Middle frontal gyrus (tissue), 1 donor: ENCODE results near the gene GPATCH4.
"Not testable (repeated sequence)": the region's sequence is repeated elsewhere in the genome, so short reads cannot be mapped to it uniquely, and the experiment has no call there.

ENCODE experiments used
- DNase-seq: peaks from one replicate; pipeline ENCODE4 v3.0.0-alpha.2; 2015; ENCODE audit warnings: low spot score; ENCODE audit errors: extremely low spot score

The GPATCH4 gene

DNA sequence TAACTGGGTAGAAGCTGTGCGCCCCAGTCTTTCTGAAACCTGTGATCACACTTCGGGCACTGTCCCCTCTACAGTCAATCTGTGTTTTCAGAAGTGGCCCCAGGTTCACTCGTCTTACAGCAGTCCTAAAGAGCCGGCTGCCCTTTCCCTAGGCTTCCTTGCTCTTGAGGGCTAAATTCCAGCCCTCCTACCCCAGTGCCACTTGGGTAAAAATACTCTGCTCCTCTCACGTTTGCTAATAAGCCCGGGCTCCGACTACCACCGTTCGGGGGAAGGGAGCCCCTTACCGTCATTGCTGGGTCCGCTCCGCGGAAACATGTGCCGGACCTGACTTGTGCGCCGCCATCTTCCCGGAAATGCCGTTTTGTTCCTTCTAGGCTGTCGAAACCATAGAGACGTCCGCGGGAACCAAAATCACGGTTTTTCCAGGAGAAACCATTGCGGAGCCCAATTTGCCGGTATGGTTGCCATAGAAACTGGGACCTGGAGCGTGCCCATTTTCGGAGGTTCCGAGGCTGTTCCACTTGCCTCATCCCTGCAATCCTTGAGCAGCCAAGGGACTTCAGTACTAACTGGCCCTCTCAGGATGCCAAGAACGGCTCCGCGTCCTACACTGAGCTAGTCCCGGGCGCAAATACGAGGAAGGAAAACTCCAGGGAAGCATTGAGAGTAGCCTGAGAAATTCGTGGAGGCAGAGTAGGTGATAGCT, at the start of gene GPATCH4:
TSS of gene GPATCH4 (minus strand) at position 358 of the 709 bp plus-strand sequence.
- peak; percentile 88 for DNase-seq

DNA sequence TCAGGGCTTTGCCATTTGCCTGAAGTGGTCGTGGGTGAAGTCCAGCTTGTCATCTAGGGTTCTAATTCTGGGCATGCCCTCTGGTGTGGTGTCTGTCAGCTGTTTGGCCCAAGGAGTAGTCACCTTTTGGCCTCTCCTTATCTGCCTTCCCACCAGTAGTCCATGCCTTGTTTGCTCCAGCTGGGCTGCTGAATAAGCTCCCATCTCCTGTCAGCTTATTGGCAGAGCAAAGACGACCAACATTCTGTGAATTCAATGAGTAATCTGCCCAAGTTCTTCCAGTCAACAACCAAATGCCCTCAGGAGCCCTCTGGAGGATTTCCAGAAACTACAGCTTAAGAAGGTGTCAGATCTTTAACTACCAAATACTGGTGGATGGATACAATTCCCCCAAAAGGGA, 47.7 kb upstream of the GPATCH4 start:
- DNase-seq, result no peak

DNA sequence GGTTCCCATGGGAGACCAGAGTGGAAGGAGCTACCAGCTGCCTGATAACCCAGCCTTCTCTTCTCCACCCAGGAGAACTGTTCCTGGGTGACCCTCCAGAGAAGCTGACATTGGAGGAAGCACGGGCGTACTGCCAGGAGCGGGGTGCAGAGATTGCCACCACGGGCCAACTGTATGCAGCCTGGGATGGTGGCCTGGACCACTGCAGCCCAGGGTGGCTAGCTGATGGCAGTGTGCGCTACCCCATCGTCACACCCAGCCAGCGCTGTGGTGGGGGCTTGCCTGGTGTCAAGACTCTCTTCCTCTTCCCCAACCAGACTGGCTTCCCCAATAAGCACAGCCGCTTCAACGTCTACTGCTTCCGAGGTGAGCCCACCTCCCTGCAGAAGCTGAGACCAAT, 47.2 kb upstream of the GPATCH4 start:
- no peak for DNase-seq

DNA sequence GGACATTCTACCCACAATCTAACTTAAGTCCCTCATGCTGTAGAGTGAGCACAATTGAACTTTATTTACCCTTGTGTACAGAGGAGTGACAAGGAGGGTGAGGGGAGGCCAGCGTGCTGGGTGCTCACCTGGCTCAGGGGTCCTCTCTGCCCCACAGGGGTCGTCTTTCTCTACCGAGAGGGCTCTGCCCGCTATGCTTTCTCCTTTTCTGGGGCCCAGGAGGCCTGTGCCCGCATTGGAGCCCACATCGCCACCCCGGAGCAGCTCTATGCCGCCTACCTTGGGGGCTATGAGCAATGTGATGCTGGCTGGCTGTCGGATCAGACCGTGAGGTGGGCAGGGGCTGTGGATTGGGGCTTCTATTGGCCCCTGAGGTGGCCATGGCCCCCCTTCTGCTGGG, 46.1 kb upstream of the GPATCH4 start:
- no peak for DNase-seq

DNA sequence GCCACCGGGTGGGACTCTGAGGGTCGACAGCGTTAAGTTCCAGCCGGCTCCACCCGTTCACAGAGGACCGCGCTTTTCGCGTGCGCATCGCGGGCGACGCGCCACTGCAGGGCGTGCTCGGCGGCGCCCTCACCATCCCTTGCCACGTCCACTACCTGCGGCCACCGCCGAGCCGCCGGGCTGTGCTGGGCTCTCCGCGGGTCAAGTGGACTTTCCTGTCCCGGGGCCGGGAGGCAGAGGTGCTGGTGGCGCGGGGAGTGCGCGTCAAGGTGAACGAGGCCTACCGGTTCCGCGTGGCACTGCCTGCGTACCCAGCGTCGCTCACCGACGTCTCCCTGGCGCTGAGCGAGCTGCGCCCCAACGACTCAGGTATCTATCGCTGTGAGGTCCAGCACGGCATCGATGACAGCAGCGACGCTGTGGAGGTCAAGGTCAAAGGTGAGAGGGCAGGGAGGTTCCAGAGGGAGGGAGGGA, 45.5 kb upstream of the GPATCH4 start:
- no peak for DNase-seq

DNA sequence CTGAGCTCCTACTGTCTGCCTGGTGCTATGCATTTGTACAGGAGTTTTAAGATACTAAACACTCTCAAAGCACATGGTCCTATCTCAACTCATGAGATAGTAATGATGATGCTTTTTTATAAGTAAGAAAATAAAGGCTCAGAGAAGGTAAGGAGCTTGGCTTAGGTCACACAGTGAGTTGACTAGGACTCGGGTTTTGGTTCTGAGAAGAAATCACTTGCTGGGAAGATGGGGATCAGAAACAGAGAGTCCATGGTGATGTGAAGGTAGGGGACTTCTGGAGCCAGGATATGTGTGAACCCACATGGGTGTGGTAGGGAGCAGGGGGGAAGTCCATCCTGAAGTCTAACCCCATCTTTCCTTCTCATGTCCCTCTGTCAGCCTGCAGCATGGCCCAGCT, 44.4 kb upstream of the GPATCH4 start:
- no peak for DNase-seq

DNA sequence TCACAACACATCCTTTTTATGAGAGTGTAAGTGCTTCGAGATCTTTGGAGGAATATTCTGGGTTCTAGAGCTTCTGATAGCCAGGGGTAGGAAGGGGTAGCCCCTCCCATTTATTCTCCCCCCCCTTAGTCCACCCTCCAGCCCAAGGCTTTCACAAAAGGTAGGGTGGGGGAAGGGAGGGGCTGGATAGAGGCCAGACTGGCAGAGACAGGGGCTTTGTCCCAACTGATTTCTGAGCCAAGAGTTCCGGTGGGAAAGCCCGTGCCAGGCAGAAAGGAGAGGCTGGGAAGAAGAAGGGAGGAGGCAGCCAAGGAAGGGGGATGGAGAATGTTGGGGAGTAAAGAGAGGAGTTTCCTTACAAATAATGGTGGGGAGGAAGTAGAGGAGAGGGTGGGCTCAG, 43.8 kb upstream of the GPATCH4 start:
- no peak for DNase-seq

DNA sequence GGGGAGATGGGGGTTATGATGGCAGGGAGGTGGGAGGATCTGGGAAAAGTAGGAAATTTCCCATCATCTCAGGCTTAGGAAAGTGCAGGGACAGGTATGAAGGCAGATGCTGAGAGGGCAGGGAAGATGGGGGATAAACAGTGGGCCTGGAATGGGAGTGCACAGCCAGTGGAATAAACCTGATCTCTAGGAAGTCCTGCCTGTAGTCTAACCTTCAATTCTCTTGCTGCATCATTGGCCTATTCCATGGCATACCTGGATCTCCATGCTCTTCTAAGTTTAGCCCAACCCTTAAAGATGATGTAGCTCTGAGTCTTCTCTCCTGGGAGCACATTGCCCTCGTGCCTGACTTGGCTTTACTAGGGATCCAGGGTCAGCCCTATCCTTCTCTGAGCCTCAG, 43.4 kb upstream of the GPATCH4 start:
- no peak for DNase-seq

DNA sequence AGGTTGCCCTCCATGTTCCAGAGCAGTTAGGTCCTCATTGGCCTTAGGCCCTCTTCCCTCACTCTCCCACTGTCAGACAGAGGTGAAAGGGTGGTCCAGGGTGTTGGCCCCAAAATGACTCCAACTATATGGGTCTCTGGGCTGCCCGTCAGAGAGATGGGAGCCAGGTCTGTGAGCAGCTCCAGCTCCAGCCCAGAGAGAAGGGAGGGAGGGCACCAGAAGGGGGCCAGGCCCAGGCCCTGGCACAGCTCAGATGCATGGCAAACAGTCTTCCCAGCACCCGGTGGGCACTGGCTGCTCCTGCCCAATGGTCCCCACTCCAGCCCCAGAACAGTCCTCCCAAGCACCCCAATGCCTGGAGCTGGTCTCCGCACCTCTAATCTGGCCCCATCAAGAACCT, 42.9 kb upstream of the GPATCH4 start:
- no peak for DNase-seq

DNA sequence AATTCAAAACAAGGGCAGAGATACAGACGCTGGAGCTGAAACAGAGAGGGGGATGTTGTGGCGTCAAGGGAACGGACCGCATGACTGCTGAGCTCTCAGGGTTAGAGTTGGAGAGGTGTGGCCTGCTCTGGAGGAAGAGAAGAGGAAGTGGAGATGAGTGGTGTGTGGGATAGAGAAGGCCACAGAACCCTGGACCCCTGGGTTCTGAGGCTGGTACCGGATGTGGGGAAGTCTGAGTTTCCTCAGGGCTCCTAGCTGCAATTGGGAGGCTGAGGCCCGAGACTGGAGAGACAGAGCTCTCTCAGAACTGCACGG, 42.5 kb upstream of the GPATCH4 start:
- DNase-seq, result no peak

DNA sequence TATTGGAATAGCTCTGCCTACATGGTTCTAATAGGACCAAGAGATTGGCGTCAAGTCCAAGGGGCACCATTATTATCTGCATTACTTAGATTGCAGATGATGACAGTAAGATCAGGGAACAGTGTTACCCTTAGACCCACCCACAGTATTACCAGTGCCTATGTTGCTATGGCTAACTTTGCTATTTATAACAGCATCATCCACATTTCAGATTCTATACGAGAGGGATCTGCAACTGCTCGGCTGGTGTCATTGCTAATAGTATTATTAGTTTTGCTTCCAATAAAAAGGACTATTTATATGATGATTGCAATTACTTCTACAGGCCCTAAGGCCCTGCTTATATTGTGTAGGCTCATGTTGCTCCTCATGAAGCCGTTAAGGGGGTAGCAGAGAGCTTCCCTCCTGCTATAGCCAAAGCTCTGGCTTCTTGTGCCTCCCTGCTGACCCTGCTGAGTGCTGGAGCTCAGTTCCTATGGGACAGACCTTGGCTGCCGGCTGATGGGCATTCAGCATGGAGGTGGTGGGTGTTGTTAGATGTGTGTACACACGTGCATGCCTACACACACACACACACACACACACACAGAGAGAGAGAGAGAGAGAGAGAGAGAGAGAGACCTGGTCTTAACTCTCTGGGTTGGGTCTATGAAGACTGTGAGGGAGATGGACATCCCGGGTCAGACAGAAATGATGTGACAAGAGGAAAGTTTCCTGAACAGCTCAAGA, 41.9 kb upstream of the GPATCH4 start:
- DNase-seq, result no peak

DNA sequence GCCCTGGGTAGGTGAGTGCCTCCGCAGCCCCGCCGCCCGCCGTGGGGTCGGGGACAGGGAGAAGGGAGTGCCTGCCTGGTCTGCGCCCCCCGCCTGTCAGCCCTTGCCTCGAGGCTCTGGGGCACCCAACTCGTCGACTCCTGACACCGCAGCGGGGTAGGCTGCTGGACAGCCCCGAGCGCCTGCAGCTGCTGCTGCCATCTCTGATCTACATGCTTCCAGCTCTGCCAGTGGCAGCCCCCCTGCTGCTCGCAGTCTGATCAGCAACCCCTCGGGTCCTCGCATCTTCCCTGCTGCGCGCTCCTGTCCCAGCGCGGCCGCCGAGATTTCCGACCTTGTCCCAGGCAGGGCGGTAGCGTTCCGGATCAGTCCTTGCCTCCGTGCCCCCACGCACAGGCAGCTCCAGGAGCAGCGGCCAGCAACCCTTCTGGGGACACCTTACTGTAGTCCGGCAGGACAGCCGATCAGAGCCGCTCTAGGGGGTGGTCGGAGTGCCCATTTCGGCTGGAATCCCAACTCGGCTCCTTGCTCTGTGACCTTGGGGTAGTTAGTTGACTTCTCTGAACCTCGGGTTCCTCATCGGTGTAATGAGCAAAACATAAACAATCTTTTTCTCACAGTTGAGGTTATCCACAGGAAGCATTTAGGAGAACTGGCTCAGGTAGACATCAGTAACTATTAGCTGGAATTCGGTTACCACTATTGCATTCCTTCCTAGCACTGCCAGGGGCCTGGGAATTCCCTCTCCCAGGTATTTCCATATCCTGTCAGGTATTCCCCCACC, 41.2 kb upstream of the GPATCH4 start:
- DNase-seq, result no peak

DNA sequence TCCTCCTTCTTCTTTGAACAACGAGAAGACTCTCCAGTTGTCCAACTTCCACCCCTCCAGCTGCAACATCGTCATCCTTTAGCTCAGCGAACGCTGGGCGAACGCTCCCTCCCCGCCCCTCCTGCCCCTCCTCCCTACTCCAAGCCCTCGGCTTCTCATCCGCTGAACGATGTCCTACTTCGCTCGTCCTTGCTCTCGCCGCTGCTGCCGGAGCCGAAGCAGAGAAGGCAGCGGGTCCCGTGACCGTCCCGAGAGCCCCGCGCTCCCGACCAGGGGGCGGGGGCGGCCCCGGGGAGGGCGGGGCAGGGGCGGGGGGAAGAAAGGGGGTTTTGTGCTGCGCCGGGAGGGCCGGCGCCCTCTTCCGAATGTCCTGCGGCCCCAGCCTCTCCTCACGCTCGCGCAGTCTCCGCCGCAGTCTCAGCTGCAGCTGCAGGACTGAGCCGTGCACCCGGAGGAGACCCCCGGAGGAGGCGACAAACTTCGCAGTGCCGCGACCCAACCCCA, 40.5 kb upstream of the GPATCH4 start, which contains the start of gene BCAN:
TSS of gene BCAN (plus strand) at position 357 of the 504 bp plus-strand sequence. CDS start 3,938 bp downstream, outside the sequence.
- DNase-seq, result no peak

DNA sequence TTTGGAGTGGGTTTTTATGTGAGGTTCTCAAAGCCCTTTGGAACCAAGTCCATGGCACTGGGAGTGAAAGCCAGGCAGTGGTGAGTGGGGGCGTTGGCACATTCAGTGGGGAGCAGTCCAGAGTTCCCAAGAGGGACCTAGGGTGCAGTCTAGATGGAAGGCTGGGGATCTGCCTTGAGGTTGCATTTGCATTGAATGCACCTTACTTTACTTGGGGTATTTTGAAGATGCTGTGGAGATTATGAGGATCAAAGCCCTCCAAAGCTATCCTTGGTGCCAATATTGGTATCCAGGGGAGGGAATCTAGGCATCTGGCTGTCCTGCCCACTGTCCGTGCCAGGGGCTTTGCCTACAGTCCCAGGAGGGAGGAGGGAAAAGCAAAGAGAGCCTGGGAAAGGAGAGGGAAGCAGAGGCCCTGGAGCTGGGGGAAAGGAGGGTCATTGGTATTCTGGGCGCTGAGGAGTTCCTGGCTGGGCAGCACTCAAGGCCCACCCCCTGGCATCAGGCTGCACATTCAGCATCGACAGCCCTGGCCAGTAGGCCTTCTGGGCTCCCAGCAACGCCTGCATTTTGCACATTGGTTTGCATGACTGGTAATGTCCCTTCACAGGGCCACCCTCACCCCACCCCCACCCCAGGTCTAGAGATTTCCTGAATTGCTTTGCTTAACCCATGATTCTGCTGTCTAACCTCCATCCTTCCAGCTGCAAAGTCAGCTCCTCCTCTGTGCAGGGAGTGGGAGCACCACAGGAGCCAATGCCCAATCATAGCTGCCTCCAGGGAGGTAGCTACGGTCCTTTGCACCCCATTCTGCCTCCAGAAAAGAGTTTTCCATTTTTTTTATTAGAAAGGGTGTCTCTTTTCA, 39.8 kb upstream of the GPATCH4 start:
- DNase-seq, result no peak

DNA sequence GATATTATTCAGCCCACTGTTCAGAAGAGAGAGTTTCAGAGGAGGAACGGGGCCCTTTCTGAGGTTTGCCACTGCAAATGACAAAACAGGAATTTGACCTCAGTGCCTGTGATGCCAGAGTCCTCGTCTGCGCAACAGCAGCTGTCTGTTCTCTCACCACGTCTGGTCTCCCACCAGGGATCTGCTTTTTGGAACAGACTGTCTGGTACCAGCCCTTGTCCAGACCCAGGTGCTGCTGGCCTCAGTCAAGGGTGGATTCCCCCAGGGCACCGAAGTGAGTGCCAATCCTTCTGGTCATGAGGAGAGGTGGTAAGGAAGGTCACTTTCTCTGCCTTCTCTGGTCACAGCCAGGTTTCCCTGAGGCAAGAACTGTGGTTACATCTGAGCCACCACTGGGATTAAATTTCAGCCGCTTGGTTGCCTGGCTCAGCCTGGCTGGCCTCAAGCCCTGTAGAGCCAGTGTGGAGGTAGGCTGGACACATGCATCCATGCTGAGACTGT, 38.4 kb upstream of the GPATCH4 start:
- DNase-seq, result no peak

DNA sequence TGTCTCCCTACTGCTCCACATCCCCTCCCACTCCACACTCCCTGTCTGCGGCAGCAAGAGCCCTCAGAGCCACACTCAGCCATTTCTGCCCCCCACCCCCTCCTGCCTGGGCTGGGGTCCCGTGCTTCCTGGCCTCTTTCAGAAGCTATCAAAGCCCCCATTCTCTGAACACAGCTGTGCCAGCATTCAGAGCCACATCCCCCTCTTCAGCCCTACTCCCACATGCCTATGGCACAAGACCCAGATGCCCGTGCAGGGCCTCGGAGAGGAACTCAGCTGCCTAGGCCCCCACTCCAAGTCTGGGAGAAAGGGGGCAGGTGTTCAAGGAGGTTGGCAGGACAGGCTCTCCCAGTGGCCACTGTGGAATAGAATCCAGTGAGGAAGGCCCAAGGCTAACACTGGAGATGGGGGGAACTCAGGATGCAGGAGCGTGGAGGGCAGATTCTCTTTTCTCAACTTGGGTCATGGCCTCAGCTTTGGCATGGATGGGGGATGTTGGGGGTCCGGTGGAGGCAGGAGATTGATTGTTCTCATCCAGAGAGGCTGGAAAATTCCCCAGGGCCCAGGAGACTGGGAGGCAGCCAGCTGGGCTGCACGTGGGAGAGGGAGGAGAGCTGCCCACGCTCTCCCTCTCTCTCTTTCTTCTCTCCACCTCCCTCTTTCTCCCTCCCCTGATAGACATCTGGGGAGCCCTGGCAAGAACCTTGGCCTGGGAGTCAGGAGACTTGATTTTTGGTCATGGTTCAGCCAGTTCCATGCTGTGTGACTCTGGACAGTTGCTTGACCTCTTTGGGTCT, 37.1 kb upstream of the GPATCH4 start:
- no peak for DNase-seq

DNA sequence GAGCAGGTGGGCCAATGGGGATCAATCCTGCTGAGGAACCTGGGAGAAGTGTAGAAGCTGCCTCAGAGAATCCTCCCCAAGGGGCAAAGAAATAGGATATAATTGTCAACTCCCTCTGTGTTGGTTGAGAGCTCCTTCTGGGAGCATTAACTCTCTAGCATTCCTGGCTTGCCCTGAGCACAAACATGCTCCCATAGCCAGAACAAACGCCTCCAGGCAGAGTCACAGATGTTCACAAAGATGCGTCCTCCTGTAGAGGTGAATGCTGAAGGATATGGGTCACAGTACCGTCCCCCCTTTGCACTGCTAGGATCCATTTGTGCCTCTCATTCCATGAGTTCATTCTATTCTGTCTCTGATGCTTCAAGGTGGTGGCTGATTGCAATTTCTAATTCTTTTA, 31.1 kb upstream of the GPATCH4 start:
- no peak for DNase-seq

DNA sequence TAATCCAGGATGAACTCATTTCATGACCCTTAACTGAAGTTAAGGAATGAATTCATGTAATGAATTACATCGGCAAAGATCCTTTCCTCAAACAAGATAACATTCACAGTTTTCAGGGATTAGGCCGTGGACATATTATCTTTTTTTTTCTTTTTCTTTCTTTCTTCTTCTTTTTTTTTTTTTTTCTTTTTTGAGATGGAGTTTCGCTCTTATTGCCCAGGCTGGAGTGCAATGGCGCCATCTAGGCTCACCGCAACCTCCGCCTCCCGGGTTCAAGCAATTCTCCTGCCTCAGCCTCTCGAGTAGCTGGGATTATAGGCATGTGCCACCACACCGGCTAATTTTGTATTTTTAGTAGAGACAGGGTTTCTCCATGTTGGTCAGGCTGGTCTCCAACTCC, 29.9 kb upstream of the GPATCH4 start:
- not testable (repeated sequence) for DNase-seq

DNA sequence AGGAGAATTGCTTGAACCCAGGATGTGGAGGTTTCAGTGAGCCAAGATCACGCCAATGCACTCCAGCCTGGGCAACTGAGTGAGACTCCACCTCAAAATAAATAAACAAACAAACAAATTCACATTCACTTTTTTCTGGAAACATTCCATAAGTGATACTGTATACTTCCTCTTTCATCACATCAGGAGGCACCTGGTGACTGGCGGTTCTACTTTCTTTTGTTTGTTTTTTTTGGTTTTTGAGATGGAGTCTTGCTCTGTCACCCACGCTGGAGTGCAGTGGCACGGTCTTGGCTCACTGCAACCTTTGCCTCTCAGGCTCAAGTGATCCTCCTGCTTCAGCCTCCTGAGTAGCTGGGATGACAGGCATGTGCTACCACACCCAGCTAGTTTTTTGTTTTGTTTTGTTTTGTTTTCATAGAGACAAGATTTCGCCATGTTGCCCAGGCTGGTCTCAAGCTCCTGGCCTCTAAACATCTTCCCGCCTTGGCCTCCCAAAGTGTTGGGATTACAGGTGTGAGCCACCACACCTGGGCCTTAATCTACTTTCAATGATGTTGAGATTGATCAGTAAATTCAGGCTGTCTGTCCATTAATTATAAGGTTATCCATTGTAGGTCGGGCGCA, 28.7 kb upstream of the GPATCH4 start:
- DNase-seq, result no peak
